Neural cell (in vitro differentiated cells): ENCODE results near the gene MAST4. TPM values are rescaled to one million over a fixed set of nuclear protein-coding genes. Genes with fewer than 3 reads are reported as not detected.

Experiments
- H2AFZ ChIP-seq: fragments of 200-600, 300-800 bp; sonication (generic), shearing (Covaris generic); 2 replicates; pipeline ENCODE4 v1.6.0; 2014; ENCODE audit warnings: low read depth, mild to moderate bottlenecking, antibody characterized with exemption, low read length, moderate library complexity
- H3F3A ChIP-seq: fragments of 200-600 bp; shearing (Covaris generic); 2 replicates; pipeline ENCODE4 v1.6.1; 2016; ENCODE audit warnings: mild to moderate bottlenecking, moderate library complexity, mixed read lengths, antibody characterized with exemption, low read length; ENCODE audit not compliant: insufficient read depth, poor library complexity, severe bottlenecking
- H3K27ac ChIP-seq: fragments of 200-600, 300-800 bp; sonication (generic), shearing (Covaris generic); 2 replicates; pipeline ENCODE4 v1.5.1; 2014; ENCODE audit warnings: mild to moderate bottlenecking, low read length, moderate library complexity
- H3K27me3 ChIP-seq: fragments of 300-800, 200-600 bp; sonication (generic), shearing (Covaris generic); 2 replicates; pipeline ENCODE4 v1.6.0; 2014; ENCODE audit warnings: mild to moderate bottlenecking, low read depth, low read length, moderate library complexity; ENCODE audit not compliant: insufficient read depth
- H3K36me3 ChIP-seq: fragments of 300-800, 200-600 bp; sonication (generic), shearing (Covaris generic); 2 replicates; pipeline ENCODE4 v1.5.1; 2014; ENCODE audit warnings: mild to moderate bottlenecking, antibody characterized with exemption, low read length, moderate library complexity; ENCODE audit not compliant: insufficient read depth
- H3K4me2 ChIP-seq: fragments of 300-800, 200-600 bp; sonication (generic), shearing (Covaris generic); 2 replicates; pipeline ENCODE4 v1.6.0; 2014; ENCODE audit warnings: mild to moderate bottlenecking, low read length
- H3K4me3 ChIP-seq: fragments of 300-800, 200-600 bp; sonication (generic), shearing (Covaris generic); 2 replicates; pipeline ENCODE4 v1.5.1; 2014; ENCODE audit warnings: mild to moderate bottlenecking, low read length, moderate library complexity
- H3K79me2 ChIP-seq: fragments of 200-600 bp; shearing (Covaris generic); replicated peaks from 2 replicates; pipeline ENCODE4 v1.6.0; 2014; ENCODE audit warnings: mild to moderate bottlenecking, low read length, moderate library complexity; ENCODE audit not compliant: insufficient read depth
- H3K9ac ChIP-seq: fragments of 300-800, 200-600 bp; sonication (generic), shearing (Covaris generic); 2 replicates; pipeline ENCODE4 v1.6.1; 2016; ENCODE audit warnings: mild to moderate bottlenecking, low read length, mixed read lengths
- H3K9me2 ChIP-seq: fragments of 200-600 bp; shearing (Covaris generic); 2 replicates; pipeline ENCODE4 v1.6.1; 2016; ENCODE audit warnings: mild to moderate bottlenecking, low read length, mixed read lengths; ENCODE audit not compliant: insufficient read depth
- H3K9me3 ChIP-seq: fragments of 200-600, 300-800 bp; sonication (generic), shearing (Covaris generic); 2 replicates; pipeline ENCODE4 v1.6.1; 2016; ENCODE audit warnings: mild to moderate bottlenecking, mixed run types, low read length, moderate library complexity, mixed read lengths
- H4K20me1 ChIP-seq: fragments of 200-600 bp; shearing (Covaris generic); 2 replicates; pipeline ENCODE4 v1.6.1; 2016; ENCODE audit warnings: mild to moderate bottlenecking, mixed run types; ENCODE audit not compliant: insufficient read depth
- CTCF ChIP-seq: fragments of 450-650 bp; IDR thresholded peaks from 2 replicates; pipeline ENCODE4 v1.5.1; 2014; ENCODE audit warnings: antibody characterized with exemption, mild to moderate bottlenecking, moderate library complexity; ENCODE audit not compliant: poor library complexity, severe bottlenecking
- EP300 ChIP-seq: fragments of 450-650 bp; conservative IDR thresholded peaks from 2 replicates; pipeline ENCODE4 v1.6.1; 2014; ENCODE audit warnings: antibody characterized with exemption, mild to moderate bottlenecking, moderate library complexity; ENCODE audit not compliant: poor library complexity, severe bottlenecking
- EZH2 ChIP-seq: fragments of 200-600, 300-800 bp; shearing (Covaris generic), sonication (generic); IDR thresholded peaks from 2 replicates; pipeline ENCODE4 v1.6.1; 2014; ENCODE audit warnings: antibody characterized with exemption, low read length, borderline replicate concordance, mild to moderate bottlenecking; ENCODE audit not compliant: insufficient read depth, poor library complexity, severe bottlenecking
- MXI1 ChIP-seq: fragments of 450-650 bp; conservative IDR thresholded peaks from 2 replicates; pipeline ENCODE4 v1.6.1; 2014; ENCODE audit warnings: antibody characterized with exemption, mild to moderate bottlenecking; ENCODE audit not compliant: poor library complexity, severe bottlenecking
- POLR2AphosphoS5 ChIP-seq: IDR thresholded peaks from 2 replicates; pipeline ENCODE4 v1.6.1; 2012
- RAD21 ChIP-seq: fragments of 450-650 bp; conservative IDR thresholded peaks from 2 replicates; pipeline ENCODE4 v1.6.1; 2014; ENCODE audit warnings: antibody characterized with exemption, mild to moderate bottlenecking, moderate library complexity
- REST ChIP-seq: IDR thresholded peaks from 2 replicates; pipeline ENCODE4 v1.6.1; 2012; ENCODE audit warnings: borderline replicate concordance
- SMC3 ChIP-seq: fragments of 450-650 bp; conservative IDR thresholded peaks from 2 replicates; pipeline ENCODE4 v1.6.1; 2014; ENCODE audit warnings: antibody characterized with exemption, mild to moderate bottlenecking, moderate library complexity; ENCODE audit not compliant: poor library complexity
- TAF1 ChIP-seq: IDR thresholded peaks from 2 replicates; pipeline ENCODE4 v1.6.1; 2012; ENCODE audit warnings: low read depth
- polyA plus RNA-seq: library from polyadenylated mRNA; depleted of rRNA; stranded (reverse); fragments of >200 nt; gene quantifications from 2 replicates; pipeline ENCODE4 v1.2.3, GENCODE V29; 2014

Gene MAST4
- polyA plus RNA-seq, 1 donor from 2014 or later, result 2.3 TPM

GRCh38 chr5:66967102-66967501 lies 370.9 kb downstream of the MAST4 start:
- H3K9me3 ChIP-seq, result no peaks in the 10 kb centered on the region
- H4K20me1 ChIP-seq, result no peaks in the 10 kb centered on the region
- H2AFZ ChIP-seq, result no peak overlapping the region
- no peaks in the 10 kb centered on the region for H3F3A ChIP-seq
- no peaks in the 10 kb centered on the region for H3K79me2 ChIP-seq
- H3K27me3 ChIP-seq, result no peaks in the 10 kb centered on the region
- no peak overlapping the region for H3K4me2 ChIP-seq
- H3K4me3 ChIP-seq, result no peak overlapping the region
- no peaks in the 10 kb centered on the region for H3K9me2 ChIP-seq
- H3K36me3 ChIP-seq, result no peaks in the 10 kb centered on the region
- no peak overlapping the region for H3K9ac ChIP-seq
- no peak overlapping the region for H3K27ac ChIP-seq
- TF ChIP-seq REST (no peak), TAF1 (no peak), CTCF (no peak), POLR2AphosphoS5 (no peak), RAD21 (no peak), EZH2 (no peak), MXI1 (no peak), EP300 (no peak), SMC3 (no peak)

- TF ChIP-seq REST (no peak), CTCF (no peak), EP300 (no peak), EZH2 (no peak), SMC3 (no peak), TAF1 (no peak), POLR2AphosphoS5 (no peak), MXI1 (no peak), RAD21 (no peak)
- Histone ChIP-seq H3F3A (no peaks in the 10 kb centered on the region), H3K4me2 (no peak overlapping the region), H4K20me1 (no peaks in the 10 kb centered on the region), H3K79me2 (no peaks in the 10 kb centered on the region), H3K27me3 (no peaks in the 10 kb centered on the region), H3K27ac (no peak overlapping the region), H3K9ac (no peak overlapping the region), H3K9me3 (no peaks in the 10 kb centered on the region), H2AFZ (no peak overlapping the region), H3K9me2 (no peaks in the 10 kb centered on the region), H3K36me3 (no peaks in the 10 kb centered on the region), H3K4me3 (no peak overlapping the region)
These were observed 371.7 kb downstream of the MAST4 start for GRCh38 chr5:66967826-66968262.
